Fibroblast of gingiva (primary cell): ENCODE measurements around the gene TTYH3.

Experiments used
- DNase-seq: peaks from one replicate; pipeline ENCODE4 v3.0.0-alpha.2; 2011; ENCODE audit warnings: low read depth

TTYH3 gene

GRCh38 chr7:2616387-2617324 is 15.1 kb upstream of the TTYH3 start:
- no peak for DNase-seq

DNA sequence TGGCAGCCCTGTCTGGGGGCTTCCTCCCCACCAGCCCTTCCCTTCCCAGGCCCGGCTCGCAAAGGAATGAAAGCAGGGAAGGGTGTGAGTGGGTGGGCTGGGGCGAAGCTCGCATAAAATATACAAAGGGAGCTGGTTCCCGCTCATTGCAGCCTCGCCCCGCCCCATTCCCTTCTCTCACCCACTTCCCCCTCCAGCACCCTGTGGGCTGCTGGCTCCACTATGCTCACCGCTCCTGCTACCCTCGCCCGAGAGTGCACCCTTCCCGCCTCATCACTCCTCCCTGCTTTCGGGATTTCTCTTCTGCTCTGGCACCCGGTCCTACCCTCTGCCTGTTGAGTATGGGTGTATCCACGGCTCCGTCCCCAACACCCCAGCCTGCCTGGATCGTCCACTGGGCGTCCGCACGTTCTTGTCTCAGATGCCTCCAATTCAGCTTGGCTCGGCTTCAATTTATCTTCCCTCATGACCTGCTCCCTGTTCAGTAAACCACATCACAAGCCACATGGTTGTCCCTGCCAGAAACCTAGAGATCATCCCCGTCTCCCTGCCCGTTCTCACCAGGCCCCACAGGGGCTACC is 14.4 kb upstream of the TTYH3 start:
- DNase-seq = no peak

- DNase-seq = peak; percentile 35
Observed at GRCh38 chr7:2619116-2619515, 12.7 kb upstream of the TTYH3 start.

- DNase-seq = peak; percentile 27
Observed at GRCh38 chr7:2621061-2621828, 10.5 kb upstream of the TTYH3 start.

DNA sequence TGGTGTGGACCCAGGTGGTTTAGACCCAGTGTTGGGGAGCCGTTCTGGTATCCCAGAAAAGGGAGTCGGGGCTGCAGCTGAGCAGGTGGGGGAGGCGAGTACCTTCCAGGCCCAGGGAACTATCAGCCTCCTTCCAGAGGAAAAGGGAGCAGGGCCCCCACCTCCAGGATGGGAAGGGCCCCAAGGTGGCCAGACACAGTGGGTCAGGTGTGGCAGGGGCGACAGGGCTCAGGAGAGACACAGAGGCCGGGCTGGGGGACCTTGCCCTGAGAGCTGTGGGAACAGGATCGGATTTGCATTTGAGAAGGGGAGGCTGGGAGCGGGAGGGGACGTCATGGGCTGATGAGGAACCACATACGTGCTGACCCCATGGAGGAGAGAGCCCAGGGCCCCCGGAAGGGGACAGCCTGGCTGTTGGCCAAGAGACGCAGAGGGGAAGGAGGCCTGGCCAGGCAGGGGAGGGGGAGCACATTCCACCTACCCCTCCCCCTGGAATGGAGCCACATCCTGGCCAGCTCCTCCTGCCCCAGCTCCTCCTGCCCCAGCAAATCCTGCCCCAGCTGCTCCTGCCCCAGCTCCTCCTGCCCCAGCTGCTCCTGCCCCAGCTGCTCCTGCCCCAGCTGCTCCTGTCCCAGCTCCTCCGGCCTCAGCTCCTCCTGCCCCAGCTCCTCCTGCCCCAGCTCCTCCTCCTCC is 9.7 kb upstream of the TTYH3 start:
- DNase-seq = no peak

DNA sequence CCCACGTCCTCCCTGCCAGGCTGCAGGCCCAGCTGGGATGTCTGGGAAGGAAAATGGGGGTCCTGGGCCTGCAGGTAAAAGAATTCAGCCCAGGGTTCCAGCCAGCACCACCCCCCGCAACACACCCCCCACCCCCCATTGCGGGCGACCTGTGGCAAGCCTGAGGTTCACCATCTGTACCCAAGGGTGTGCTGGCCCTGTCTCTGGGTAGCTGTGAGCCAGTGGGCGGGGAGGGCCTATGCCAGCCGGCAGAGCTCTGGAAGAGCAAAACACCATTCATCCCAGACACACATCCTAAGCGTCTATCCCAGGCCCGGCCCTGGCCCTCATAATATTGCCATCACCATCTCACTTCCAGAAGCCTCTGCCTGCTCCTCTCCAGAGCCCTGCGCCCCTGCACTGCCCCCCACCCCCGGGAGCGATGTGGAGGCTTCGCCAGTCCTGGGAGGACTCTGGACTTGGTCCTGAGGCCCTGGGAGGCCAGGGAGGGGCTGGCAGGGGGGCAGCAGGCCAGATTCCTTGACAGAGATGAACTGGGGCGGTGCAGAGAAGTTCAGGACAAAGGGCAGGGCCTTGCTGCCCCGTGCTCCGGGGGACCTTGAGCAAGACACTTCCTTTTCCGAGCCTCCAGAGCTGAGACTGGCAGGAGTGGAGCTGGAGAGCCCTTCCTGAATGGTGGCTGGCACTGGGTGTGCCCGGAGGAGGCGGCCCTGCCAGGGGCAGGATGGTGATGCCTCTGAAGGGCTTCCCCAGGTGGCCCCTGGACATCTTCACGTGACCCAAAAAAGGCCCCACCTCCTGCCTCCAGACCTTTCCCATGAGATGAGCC is 8.7 kb upstream of the TTYH3 start:
- DNase-seq = no peak

DNA sequence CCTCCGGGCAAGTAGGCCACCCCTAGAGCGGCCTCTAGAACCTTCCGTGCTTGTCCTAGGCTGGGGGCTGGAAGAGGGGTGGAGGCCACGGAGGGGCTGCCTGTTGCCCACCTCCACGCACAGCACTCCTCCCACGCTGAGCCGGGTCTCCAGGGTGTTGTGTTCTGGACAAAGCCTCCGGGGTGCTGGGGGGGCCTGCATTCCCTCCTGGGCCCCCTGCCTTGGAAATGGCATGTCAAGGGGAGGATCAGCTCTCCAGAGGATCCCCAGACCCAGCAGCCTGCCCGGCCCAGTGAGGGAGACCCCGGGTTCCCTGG is 8.1 kb upstream of the TTYH3 start:
- DNase-seq = no peak

GRCh38 chr7:2624293-2624886 is 7.4 kb upstream of the TTYH3 start:
- no peak for DNase-seq

- DNase-seq = peak; percentile 44
Observed at GRCh38 chr7:2626498-2627117, 5.2 kb upstream of the TTYH3 start.

DNA sequence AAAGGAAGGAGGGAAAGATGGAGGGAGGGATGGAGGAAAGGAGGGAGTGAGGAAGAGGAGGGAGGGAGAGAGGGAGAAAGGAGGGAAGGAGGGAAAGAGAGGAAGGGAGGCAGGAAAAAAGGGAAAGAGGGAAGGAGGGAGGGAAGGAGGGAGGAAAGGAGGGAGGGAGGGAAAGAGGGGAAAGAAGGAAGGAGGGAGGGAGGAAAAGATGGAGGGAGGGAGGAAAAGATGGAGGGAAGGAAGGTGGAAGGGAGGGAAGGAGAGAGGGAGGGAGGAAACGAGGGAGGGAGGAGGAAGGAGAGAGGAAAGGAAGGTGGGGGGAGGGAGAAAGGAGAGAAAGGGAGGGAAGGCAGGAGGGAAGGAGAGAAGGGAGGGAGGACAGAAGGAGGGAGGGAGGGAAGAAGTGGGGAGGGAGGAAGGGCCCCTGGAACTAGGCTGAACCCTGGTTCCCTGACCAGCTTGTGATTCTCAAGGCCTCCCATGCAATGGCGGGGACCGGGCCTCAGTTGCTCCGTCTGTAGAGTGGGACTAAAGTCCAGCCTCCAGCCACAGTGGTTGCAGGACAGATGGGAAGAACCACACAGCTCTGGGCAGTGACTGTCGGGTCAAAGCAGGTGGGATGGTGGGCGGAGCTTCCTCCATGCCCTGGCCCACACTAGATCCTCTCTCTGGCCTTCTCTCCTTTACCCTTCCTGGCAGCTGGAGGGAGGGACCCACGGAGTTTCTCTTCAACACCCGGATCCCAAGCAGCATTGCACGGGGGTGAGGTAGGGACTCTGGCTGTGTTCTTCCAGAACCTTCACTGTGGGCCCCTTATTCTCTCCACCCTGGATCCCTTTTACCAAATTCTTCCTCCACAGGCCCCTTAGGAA is 4.3 kb upstream of the TTYH3 start:
- DNase-seq = no peak

- DNase-seq = no peak
Observed at GRCh38 chr7:2628130-2628482, 3.7 kb upstream of the TTYH3 start.

GRCh38 chr7:2628891-2629290 is 2.9 kb upstream of the TTYH3 start:
- no peak for DNase-seq

DNA sequence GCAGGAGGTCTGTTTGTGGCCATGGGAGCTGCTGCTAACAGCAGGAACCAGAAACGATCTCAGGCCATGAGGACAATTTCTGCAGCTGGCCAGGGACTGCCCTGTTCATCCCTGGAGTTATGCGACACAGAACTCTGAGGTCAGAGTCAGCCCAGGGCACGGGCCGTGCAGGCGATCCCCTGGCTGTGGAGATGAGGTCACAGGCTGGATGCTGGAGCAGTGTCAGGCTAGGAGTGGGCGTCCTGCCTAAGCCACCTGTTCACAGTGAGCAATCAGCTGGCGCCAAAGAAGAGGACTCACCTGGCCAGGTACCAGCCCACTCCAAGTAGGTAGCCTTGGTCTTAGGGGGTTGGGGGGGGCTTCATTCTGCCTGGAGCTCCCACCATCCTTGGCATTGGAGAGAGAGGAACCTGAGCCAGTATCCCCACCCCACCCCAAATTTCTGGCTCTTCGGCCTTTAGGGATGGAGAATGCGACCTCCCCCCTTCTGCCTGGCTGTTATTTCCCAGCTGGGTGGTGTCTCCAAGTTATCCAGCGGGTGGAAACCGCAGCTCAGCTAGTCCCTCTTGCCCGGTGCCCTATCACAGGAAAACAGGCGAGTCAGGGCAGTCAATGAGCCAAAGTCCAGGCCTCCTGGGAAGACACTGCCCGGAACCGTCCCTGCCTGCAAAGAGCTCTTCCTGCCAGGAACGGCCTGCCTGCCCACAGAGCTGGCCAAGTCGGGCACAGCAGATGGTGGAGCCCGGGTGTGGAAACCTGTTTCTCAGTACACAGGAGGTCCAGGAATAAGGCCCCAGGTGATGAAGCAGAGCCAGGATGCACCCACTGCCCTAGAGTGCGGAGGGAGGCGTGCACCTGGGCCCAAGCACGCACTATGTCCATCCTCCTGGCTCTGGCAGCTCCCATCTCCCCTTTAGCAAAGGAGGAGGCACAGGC is 1.8 kb upstream of the TTYH3 start:
- DNase-seq = peak; percentile 31

DNA sequence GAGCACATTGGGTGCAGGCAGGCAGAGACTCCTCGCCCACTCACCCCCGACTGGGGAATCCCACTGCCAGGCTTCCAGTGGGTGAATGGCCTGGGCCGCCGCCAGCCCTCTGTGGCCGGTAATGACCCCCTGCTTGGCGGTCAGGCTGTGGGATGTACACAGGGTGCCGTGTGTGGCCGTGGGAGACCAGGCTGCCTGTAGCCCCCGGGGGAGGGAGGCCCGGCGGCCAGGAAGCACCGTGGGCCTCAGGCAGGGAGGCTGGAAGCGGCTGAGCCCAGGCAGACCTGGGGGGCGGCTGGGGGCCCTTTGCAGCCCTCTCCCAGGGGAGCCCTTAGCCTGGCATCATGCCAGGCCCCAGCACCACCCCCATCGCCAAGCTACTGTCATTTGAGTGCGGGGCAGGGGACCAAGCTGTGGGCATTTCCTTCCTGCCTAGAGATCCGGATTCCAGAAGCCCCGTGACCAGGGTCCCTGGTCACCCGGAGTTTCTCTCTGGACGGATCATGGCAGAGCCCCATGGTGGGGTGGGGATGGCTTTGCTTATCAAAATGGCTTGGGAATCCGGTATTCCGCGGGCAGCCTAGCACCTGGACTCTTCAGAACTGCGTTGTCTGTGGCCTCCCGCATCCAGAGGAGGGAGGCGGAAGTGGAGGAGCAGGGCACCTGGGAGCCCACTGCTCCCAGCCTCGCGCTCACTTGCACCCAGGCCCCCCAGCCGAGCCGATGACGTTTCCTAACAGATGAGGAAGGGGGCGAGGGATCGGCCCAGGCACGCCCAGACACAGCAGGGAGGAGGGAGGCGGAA is 1.1 kb downstream of the TTYH3 start:
- peak; percentile 63 for DNase-seq

GRCh38 chr7:2633538-2634266 is 1.9 kb downstream of the TTYH3 start:
- DNase-seq = peak; percentile 92

DNA sequence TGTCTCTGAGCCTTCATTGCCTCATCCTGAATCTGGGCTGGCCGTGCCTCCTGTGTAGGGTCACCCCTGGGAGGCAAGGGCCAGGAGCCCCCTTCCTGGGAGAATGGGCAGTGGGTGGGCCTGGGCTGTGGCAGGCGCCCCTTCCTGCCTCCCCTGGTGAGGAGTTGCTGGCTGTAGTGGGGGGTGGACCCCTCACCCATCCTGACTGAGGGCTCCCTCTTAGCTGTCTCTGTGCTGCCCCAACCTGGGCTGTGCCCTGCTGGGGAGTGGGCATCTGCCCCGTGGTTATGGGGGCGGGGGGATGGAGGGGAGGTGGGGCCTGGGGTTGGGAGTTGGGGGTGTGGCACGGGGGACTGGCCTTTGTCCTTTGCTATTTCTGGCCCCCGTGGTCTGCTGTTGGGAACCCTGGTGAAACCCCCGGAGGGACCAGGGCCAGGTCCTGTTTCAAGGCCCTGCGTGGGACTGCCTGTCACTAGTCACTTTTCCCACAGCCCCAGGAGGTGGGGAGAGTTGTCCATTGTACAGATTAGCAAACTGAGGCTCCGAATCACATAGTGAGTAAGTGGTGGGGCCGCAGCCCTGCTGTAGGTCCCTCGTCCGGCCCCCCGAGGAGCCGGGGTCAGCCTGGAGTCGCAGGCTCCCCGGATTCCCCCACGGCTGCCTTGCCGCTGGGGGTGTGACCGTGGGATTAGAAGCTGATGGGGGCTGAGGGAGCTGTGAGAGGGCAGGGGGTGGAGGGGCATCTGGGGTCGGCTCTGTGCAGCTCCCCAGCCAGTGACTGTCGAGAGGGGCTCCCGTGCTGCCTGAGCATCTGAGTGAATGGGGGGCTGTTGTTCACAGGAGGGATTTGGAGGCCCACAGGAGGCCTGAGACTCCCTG is 2.7 kb downstream of the TTYH3 start:
- DNase-seq = no peak
